K562 (cell line): ENCODE data around the gene DBP. TPM values are rescaled to one million over a fixed set of nuclear protein-coding genes. Genes with fewer than 3 reads are reported as not detected.

Source experiments
- ERF ChIP-seq: fragments of 450-650 bp; formaldehyde crosslinking; IDR thresholded peaks from 2 replicates; pipeline ENCODE4 v1.4.0; 2020; ENCODE audit warnings: mild to moderate bottlenecking, mixed read lengths
- NCOA1 ChIP-seq: fragments of 450-650 bp; IDR thresholded peaks from 2 replicates; pipeline ENCODE4 v1.6.1; 2016; ENCODE audit warnings: low read depth
- NR2C2 ChIP-seq, 2 experiments: fragments of 200-800 bp in 1 of 2; sonication (Bioruptor generic) in 1 of 2; sonication (generic) in 1 of 2; formaldehyde crosslinking in 1 of 2; IDR thresholded peaks; 2 replicates each; pipeline versions ENCODE4 v1.6.1 to v1.8.0; 2016 to 2022; ENCODE audit warnings: mild to moderate bottlenecking in 1 of 2, missing compliant biosample characterization in 1 of 2, missing genetic modification characterization in 1 of 2, missing genetic modification reagents in 1 of 2
- NR3C1 ChIP-seq: sonication (generic); formaldehyde crosslinking; IDR thresholded peaks from 2 replicates; pipeline ENCODE4 v1.8.1; 2022; ENCODE audit warnings: missing genetic modification reagents
- SMARCB1 ChIP-seq: IDR thresholded peaks from 2 replicates; pipeline ENCODE4 v1.6.1; 2011; ENCODE audit warnings: improper control_type of control experiment, low read depth; ENCODE audit not compliant: insufficient read length
- TARDBP ChIP-seq: fragments of 450-650 bp; IDR thresholded peaks from 2 replicates; pipeline ENCODE4 v1.6.1; 2016
- ZNF551 ChIP-seq: fragments of 250-450 bp; sonication (Bioruptor Pico); IDR thresholded peaks from 2 replicates; pipeline ENCODE4 v1.5.0; 2021; ENCODE audit warnings: mild to moderate bottlenecking, moderate library complexity
- polyA plus RNA-seq, 8 experiments: library from polyadenylated mRNA; depleted of rRNA in 4 of 8; stranded (reverse) in 5 of 8; unstranded in 3 of 8; fragments of >200 nt; fragmentation: Nextera tagmentation in 2 of 8; fragmentation: Illumina TruSeq in 1 of 8; extraction: Ambion mirVana in 2 of 8; extraction: Trizol in 1 of 8; gene quantifications; 2 replicates each; pipeline versions ENCODE4 v1.2.1 to v1.2.3, GENCODE V29; 2011 to 2014; ENCODE audit warnings: inconsistent platforms in 1 of 8, missing spikeins in 1 of 8
- total RNA-seq, 7 experiments: library from RNA; depleted of rRNA in 6 of 7; stranded (reverse); fragments of >200 nt in 6 of 7; fragmentation: Illumina TruSeq in 2 of 7; extraction: Trizol in 2 of 7; gene quantifications; 2 replicates each; pipeline versions ENCODE4 v1.2.1 to v1.2.3, GENCODE V29; 2011 to 2021; ENCODE audit warnings: low replicate concordance in 1 of 7
- TF ChIP-seq, protein P1 (sequence below): fragments of 250-450 bp; sonication (Bioruptor Pico); IDR thresholded peaks from 2 replicates; pipeline ENCODE4 v1.4.0; 2020; ENCODE audit warnings: mild to moderate bottlenecking, moderate library complexity
- TF ChIP-seq, protein P2 (sequence below): sonication (generic); formaldehyde crosslinking; IDR thresholded peaks from 2 replicates; pipeline ENCODE4 v1.9.0; 2022; ENCODE audit warnings: mild to moderate bottlenecking, missing genetic modification reagents
- TF ChIP-seq, protein P3 (sequence below): fragments of 250-450 bp; sonication (Bioruptor Pico); IDR thresholded peaks from 2 replicates; pipeline ENCODE4 v1.5.0; 2021
- TF ChIP-seq, protein P4 (sequence below): sonication (generic); formaldehyde crosslinking; IDR thresholded peaks from 2 replicates; pipeline ENCODE4 v1.8.1; 2023; ENCODE audit warnings: mild to moderate bottlenecking, missing genetic modification reagents
- TF ChIP-seq, protein P5 (sequence below), 2 experiments: fragments of 450-650 bp; IDR thresholded peaks; 2 replicates each; pipeline ENCODE4 v1.6.1; 2018; ENCODE audit warnings: mild to moderate bottlenecking in 2 of 2, low read depth in 1 of 2; ENCODE audit not compliant: partially characterized antibody in 2 of 2
- TF ChIP-seq, protein P6 (sequence below): fragments of 250-450 bp; sonication (Bioruptor Pico); IDR thresholded peaks from 2 replicates; pipeline ENCODE4 v1.4.0; 2020; ENCODE audit warnings: mild to moderate bottlenecking, moderate library complexity

DBP gene
- total and polyA plus RNA-seq, 9 of the 15 experiments (the other 6 are each of a cell fraction or from before 2014, with no cell fraction given) = 0.25 to 5.5 (median 1.8) TPM

DNA sequence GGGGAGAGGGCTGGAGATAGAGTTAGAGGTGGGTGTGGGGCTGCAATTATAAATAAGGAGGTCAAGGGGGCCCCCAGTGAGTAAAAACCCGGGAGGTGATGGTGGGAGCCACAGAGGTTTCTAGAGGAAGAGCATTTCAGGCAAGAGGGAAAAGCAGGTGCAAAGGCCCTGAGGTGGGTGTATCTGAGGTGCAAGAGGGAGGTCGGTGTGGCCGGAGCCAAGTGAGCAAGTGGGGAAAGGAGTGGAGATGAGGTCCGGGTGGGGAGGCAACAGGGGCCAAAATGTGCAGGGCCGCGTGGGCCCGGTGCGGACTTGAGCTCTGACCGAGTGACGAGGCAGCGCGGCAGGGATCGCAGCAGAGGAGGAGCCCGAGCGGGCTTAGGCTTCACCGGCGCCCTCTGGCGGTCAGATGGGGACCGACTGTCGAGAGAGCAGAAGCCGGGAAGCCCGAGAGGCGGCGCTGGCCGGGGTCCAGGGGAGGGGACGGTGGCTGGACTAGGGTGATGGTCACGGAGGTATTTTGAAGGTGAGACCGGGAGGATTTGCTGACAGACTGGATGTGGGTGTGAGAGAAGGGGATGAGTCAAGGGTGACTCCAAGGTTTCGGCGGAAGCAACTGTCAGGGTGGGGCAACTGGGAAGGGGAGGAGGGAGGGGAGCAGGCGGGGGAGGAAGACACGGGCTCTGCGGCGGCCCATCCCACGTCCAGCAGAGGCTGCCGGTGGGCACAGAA lies 48.3 kb downstream of the DBP start (continued):
- TF ChIP-seq, protein P1, sequence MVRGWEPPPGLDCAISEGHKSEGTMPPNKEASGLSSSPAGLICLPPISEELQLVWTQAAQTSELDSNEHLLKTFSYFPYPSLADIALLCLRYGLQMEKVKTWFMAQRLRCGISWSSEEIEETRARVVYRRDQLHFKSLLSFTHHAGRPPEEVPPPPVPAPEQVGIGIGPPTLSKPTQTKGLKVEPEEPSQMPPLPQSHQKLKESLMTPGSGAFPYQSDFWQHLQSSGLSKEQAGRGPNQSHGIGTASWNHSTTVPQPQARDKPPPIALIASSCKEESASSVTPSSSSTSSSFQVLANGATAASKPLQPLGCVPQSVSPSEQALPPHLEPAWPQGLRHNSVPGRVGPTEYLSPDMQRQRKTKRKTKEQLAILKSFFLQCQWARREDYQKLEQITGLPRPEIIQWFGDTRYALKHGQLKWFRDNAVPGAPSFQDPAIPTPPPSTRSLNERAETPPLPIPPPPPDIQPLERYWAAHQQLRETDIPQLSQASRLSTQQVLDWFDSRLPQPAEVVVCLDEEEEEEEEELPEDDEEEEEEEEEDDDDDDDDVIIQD (CRISPR knock-in tag) = no peak
- TF ChIP-seq, protein P2, sequence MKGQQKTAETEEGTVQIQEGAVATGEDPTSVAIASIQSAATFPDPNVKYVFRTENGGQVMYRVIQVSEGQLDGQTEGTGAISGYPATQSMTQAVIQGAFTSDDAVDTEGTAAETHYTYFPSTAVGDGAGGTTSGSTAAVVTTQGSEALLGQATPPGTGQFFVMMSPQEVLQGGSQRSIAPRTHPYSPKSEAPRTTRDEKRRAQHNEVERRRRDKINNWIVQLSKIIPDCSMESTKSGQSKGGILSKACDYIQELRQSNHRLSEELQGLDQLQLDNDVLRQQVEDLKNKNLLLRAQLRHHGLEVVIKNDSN (CRISPR knock-in tag) = peak; percentile 17; the same call in 1 of the 2 replicates
- TF ChIP-seq ZNF551 (no peak), ERF (CRISPR knock-in tag) (no peak), SMARCB1 (no peak), NR3C1 (CRISPR knock-in tag) (no peak), NCOA1 (peak; percentile 55; the same call in 1 of the 2 replicates), NR2C2 (CRISPR knock-in tag; IDR thresholded peaks at IDR 0.05) (no peak), NR2C2 (tag; IDR thresholded peaks at IDR 0.05) (peak; percentile 62; the same call in 1 of the 2 replicates), TARDBP (peak; percentile 66; the same call in 1 of the 2 replicates)
- TF ChIP-seq, protein P3, sequence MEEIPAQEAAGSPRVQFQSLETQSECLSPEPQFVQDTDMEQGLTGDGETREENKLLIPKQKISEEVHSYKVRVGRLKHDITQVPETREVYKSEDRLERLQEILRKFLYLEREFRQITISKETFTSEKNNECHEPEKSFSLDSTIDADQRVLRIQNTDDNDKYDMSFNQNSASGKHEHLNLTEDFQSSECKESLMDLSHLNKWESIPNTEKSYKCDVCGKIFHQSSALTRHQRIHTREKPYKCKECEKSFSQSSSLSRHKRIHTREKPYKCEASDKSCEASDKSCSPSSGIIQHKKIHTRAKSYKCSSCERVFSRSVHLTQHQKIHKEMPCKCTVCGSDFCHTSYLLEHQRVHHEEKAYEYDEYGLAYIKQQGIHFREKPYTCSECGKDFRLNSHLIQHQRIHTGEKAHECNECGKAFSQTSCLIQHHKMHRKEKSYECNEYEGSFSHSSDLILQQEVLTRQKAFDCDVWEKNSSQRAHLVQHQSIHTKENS (CRISPR knock-in tag) = no peak
- TF ChIP-seq, protein P4, sequence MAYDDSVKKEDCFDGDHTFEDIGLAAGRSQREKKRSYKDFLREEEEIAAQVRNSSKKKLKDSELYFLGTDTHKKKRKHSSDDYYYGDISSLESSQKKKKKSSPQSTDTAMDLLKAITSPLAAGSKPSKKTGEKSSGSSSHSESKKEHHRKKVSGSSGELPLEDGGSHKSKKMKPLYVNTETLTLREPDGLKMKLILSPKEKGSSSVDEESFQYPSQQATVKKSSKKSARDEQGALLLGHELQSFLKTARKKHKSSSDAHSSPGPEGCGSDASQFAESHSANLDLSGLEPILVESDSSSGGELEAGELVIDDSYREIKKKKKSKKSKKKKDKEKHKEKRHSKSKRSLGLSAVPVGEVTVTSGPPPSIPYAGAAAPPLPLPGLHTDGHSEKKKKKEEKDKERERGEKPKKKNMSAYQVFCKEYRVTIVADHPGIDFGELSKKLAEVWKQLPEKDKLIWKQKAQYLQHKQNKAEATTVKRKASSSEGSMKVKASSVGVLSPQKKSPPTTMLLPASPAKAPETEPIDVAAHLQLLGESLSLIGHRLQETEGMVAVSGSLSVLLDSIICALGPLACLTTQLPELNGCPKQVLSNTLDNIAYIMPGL = peak; percentile 84; the same call in 1 of the 2 replicates
- TF ChIP-seq, protein P5, sequence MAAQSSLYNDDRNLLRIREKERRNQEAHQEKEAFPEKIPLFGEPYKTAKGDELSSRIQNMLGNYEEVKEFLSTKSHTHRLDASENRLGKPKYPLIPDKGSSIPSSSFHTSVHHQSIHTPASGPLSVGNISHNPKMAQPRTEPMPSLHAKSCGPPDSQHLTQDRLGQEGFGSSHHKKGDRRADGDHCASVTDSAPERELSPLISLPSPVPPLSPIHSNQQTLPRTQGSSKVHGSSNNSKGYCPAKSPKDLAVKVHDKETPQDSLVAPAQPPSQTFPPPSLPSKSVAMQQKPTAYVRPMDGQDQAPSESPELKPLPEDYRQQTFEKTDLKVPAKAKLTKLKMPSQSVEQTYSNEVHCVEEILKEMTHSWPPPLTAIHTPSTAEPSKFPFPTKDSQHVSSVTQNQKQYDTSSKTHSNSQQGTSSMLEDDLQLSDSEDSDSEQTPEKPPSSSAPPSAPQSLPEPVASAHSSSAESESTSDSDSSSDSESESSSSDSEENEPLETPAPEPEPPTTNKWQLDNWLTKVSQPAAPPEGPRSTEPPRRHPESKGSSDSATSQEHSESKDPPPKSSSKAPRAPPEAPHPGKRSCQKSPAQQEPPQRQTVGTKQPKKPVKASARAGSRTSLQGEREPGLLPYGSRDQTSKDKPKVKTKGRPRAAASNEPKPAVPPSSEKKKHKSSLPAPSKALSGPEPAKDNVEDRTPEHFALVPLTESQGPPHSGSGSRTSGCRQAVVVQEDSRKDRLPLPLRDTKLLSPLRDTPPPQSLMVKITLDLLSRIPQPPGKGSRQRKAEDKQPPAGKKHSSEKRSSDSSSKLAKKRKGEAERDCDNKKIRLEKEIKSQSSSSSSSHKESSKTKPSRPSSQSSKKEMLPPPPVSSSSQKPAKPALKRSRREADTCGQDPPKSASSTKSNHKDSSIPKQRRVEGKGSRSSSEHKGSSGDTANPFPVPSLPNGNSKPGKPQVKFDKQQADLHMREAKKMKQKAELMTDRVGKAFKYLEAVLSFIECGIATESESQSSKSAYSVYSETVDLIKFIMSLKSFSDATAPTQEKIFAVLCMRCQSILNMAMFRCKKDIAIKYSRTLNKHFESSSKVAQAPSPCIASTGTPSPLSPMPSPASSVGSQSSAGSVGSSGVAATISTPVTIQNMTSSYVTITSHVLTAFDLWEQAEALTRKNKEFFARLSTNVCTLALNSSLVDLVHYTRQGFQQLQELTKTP (IDR thresholded peaks at IDR 0.05; ENCODE audit: low read depth in 1 of 2, partially characterized antibody in 2 of 2) = peak in 1 of 2 experiments; percentile 89
- TF ChIP-seq, protein P6, sequence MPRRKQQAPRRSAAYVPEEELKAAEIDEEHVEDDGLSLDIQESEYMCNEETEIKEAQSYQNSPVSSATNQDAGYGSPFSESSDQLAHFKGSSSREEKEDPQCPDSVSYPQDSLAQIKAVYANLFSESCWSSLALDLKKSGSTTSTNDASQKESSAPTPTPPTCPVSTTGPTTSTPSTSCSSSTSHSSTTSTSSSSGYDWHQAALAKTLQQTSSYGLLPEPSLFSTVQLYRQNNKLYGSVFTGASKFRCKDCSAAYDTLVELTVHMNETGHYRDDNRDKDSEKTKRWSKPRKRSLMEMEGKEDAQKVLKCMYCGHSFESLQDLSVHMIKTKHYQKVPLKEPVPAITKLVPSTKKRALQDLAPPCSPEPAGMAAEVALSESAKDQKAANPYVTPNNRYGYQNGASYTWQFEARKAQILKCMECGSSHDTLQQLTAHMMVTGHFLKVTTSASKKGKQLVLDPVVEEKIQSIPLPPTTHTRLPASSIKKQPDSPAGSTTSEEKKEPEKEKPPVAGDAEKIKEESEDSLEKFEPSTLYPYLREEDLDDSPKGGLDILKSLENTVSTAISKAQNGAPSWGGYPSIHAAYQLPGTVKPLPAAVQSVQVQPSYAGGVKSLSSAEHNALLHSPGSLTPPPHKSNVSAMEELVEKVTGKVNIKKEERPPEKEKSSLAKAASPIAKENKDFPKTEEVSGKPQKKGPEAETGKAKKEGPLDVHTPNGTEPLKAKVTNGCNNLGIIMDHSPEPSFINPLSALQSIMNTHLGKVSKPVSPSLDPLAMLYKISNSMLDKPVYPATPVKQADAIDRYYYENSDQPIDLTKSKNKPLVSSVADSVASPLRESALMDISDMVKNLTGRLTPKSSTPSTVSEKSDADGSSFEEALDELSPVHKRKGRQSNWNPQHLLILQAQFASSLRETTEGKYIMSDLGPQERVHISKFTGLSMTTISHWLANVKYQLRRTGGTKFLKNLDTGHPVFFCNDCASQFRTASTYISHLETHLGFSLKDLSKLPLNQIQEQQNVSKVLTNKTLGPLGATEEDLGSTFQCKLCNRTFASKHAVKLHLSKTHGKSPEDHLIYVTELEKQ = no peak
